Activated CD4-positive, alpha-beta memory T cell treated with anti-CD3 and anti-CD28 coated beads for 36 hours (primary cell): ENCODE results near the gene TOB1. TPM values are rescaled to one million over a fixed set of nuclear protein-coding genes. Genes with fewer than 3 reads are reported as not detected.
A peak's percentile ranks its signal among the peaks of the same experiment; 100 is the strongest.
"Not testable (repeated sequence)": the region's sequence is repeated elsewhere in the genome, so short reads cannot be mapped to it uniquely, and the experiment has no call there.

Experiments used
- CTCF ChIA-PET: fragments of 350-600 bp; sonication (Branson Sonifier 250); formaldehyde crosslinking; loops from one replicate; lab custom pipeline; 2021; ENCODE audit warnings: antibody characterized with exemption, inconsistent platforms; lab: Charles Lee
- POLR2A ChIA-PET: fragments of 350-600 bp; sonication (Branson Sonifier 250); formaldehyde crosslinking; loops from one replicate; lab custom pipeline; 2021; ENCODE audit warnings: antibody characterized with exemption; lab: Charles Lee
- DNase-seq: peaks from one replicate; pipeline ENCODE4 v3.0.0-alpha.2; 2020
- H3K27ac Mint-ChIP-seq: one replicate; pipeline ENCODE4 v1.8.0; 2021; ENCODE audit warnings: mixed read lengths
- H3K27me3 Mint-ChIP-seq: one replicate; pipeline ENCODE4 v1.8.0; 2021; ENCODE audit warnings: mixed read lengths
- H3K36me3 Mint-ChIP-seq: one replicate; pipeline ENCODE4 v1.8.0; 2021; ENCODE audit warnings: mixed read lengths
- H3K4me1 Mint-ChIP-seq: one replicate; pipeline ENCODE4 v1.8.0; 2021; ENCODE audit warnings: low read depth, mixed read lengths
- H3K4me3 Mint-ChIP-seq: one replicate; pipeline ENCODE4 v1.8.0; 2021; ENCODE audit warnings: mild to moderate bottlenecking, mixed read lengths
- H3K9me3 Mint-ChIP-seq: one replicate; pipeline ENCODE4 v1.8.0; 2021; ENCODE audit warnings: mixed read lengths
- intact Hi-C: fragments of 100-400 bp; cut with micrococcal nuclease; formaldehyde crosslinking; loops from one replicate; pipeline ENCODE4 v1.15.1; 2023
- total RNA-seq, 2 experiments: library from RNA; stranded (reverse); gene quantifications; one replicate each; pipeline ENCODE4 v1.2.3, GENCODE V29; 2021

Gene TOB1
- total RNA-seq, 2 experiments from 2014 or later: 42.3 to 44.1 TPM

- DNase-seq: no peak
- ChIA-PET POLR2A (no interaction called here), CTCF (no interaction called here)
- H3K9me3 Mint-ChIP-seq: peaks cover 4% of the 10 kb centered on the region
- no peak overlapping the region for H3K27ac Mint-ChIP-seq
- peaks cover 6% of the 10 kb centered on the region for H3K4me1 Mint-ChIP-seq
- H3K36me3 Mint-ChIP-seq: no peaks in the 10 kb centered on the region
- H3K27me3 Mint-ChIP-seq: no peaks in the 10 kb centered on the region
- H3K4me3 Mint-ChIP-seq: no peak overlapping the region
- intact Hi-C loops: no loop called here
Measured at GRCh38 chr17:50879086-50879485, 12.9 kb upstream of the TOB1 start.

GRCh38 chr17:50877838-50878237 lies 11.7 kb upstream of the TOB1 start:
- POLR2A ChIA-PET: no interaction called here
- DNase-seq: no peak
- H3K27ac Mint-ChIP-seq: no peak overlapping the region
- peaks cover 10% of the 10 kb centered on the region for H3K4me1 Mint-ChIP-seq
- intact Hi-C loops: no loop called here
- peaks cover 4% of the 10 kb centered on the region for H3K9me3 Mint-ChIP-seq
- CTCF ChIA-PET: no interaction called here
- no peaks in the 10 kb centered on the region for H3K36me3 Mint-ChIP-seq
- H3K27me3 Mint-ChIP-seq: no peaks in the 10 kb centered on the region
- no peak overlapping the region for H3K4me3 Mint-ChIP-seq

- intact Hi-C loops, H3K27me3 Mint-ChIP-seq, H3K27ac Mint-ChIP-seq, DNase-seq, H3K4me3 Mint-ChIP-seq, POLR2A ChIA-PET, H3K36me3 Mint-ChIP-seq, H3K9me3 Mint-ChIP-seq: not testable (repeated sequence)
- H3K4me1 Mint-ChIP-seq: peaks cover 16% of the 10 kb centered on the region
- CTCF ChIA-PET: interaction anchor here (0.8 to 1.0 kb wide), 2 partner anchors 10 to 25 kb away, joined by 3 read pairs; no protein-coding TSS in a partner anchor
Measured at GRCh38 chr17:50877042-50877441, 10.9 kb upstream of the TOB1 start.

GRCh38 chr17:50875074-50875473 lies 8.9 kb upstream of the TOB1 start:
- H3K4me1 Mint-ChIP-seq: peaks cover 24% of the 10 kb centered on the region
- peaks cover 3% of the 10 kb centered on the region for H3K9me3 Mint-ChIP-seq
- ChIA-PET CTCF (interaction anchor here (0.7 kb wide), 2 partner anchors 8 to 46 kb away, joined by 3 to 4 read pairs; no protein-coding TSS in a partner anchor), POLR2A (interaction anchor here (1.1 kb wide), 1 partner anchor 9 kb away, joined by 6 read pairs; the partner anchor contains the start of gene TOB1)
- H3K36me3 Mint-ChIP-seq: no peaks in the 10 kb centered on the region
- no peak overlapping the region for H3K27ac Mint-ChIP-seq
- no peak for DNase-seq
- H3K27me3 Mint-ChIP-seq: no peaks in the 10 kb centered on the region
- H3K4me3 Mint-ChIP-seq: no peak overlapping the region
- intact Hi-C loops: no loop called here

- POLR2A ChIA-PET: interaction anchor here (0.6 kb wide), 1 partner anchor 1981 kb away, joined by 4 read pairs; no protein-coding TSS in a partner anchor
- Mint-ChIP-seq H3K4me3 (no peak overlapping the region), H3K27me3 (no peaks in the 10 kb centered on the region), H3K36me3 (no peaks in the 10 kb centered on the region), H3K4me1 (peaks cover 37% of the 10 kb centered on the region), H3K9me3 (no peaks in the 10 kb centered on the region), H3K27ac (peak overlapping the region; percentile 21)
- CTCF ChIA-PET: interaction anchor here (0.7 to 1.3 kb wide), 4 partner anchors 11 to 77 kb away, joined by 3 to 4 read pairs (median 3); no protein-coding TSS in a partner anchor
- peak; percentile 79 for DNase-seq
- intact Hi-C loops: no loop called here
Measured at GRCh38 chr17:50872710-50873424, 6.7 kb upstream of the TOB1 start.

GRCh38 chr17:50871898-50872297 lies 5.7 kb upstream of the TOB1 start:
- Mint-ChIP-seq H3K4me3 (no peak overlapping the region), H3K9me3 (no peaks in the 10 kb centered on the region), H3K36me3 (no peaks in the 10 kb centered on the region), H3K27ac (peak overlapping the region; percentile 3), H3K4me1 (peaks cover 39% of the 10 kb centered on the region), H3K27me3 (no peaks in the 10 kb centered on the region)
- POLR2A ChIA-PET: interaction anchor here (0.6 kb wide), 1 partner anchor 103 kb away, joined by 3 read pairs; no protein-coding TSS in a partner anchor
- no peak for DNase-seq
- intact Hi-C loops: loop anchor here (1.0 kb wide), 1 partner anchor 38 kb away; no protein-coding TSS in a partner anchor
- CTCF ChIA-PET: interaction anchor here (0.9 to 1.3 kb wide), 2 partner anchors 37 to 78 kb away, joined by 3 to 4 read pairs; no protein-coding TSS in a partner anchor

GRCh38 chr17:50871364-50871763 lies 5.2 kb upstream of the TOB1 start:
- peak; percentile 50 for DNase-seq
- ChIA-PET POLR2A (no interaction called here), CTCF (interaction anchor here (1.6 kb wide), 1 partner anchor 18 kb away, joined by 5 read pairs; no protein-coding TSS in a partner anchor)
- Mint-ChIP-seq H3K9me3 (no peaks in the 10 kb centered on the region), H3K27me3 (no peaks in the 10 kb centered on the region), H3K4me3 (no peak overlapping the region), H3K27ac (peak overlapping the region; percentile 3), H3K4me1 (peaks cover 39% of the 10 kb centered on the region), H3K36me3 (no peaks in the 10 kb centered on the region)
- intact Hi-C loops: loop anchor here (1.0 kb wide), 1 partner anchor 39 kb away; no protein-coding TSS in a partner anchor

- no peaks in the 10 kb centered on the region for H3K9me3 Mint-ChIP-seq
- intact Hi-C loops: no loop called here
- POLR2A ChIA-PET: no interaction called here
- peaks cover 4% of the 10 kb centered on the region for H3K36me3 Mint-ChIP-seq
- CTCF ChIA-PET: no interaction called here
- peak overlapping the region; percentile 7 for H3K27ac Mint-ChIP-seq
- peak overlapping the region; percentile 93 for H3K4me3 Mint-ChIP-seq
- no peaks in the 10 kb centered on the region for H3K27me3 Mint-ChIP-seq
- DNase-seq: no peak
- H3K4me1 Mint-ChIP-seq: peaks cover 47% of the 10 kb centered on the region
Measured at GRCh38 chr17:50868602-50869001, 2.4 kb upstream of the TOB1 start.

GRCh38 chr17:50868140-50868438 lies 1.9 kb upstream of the TOB1 start:
- peaks cover 49% of the 10 kb centered on the region for H3K4me1 Mint-ChIP-seq
- DNase-seq: no peak
- no peaks in the 10 kb centered on the region for H3K27me3 Mint-ChIP-seq
- ChIA-PET CTCF (interaction anchor here (0.7 kb wide), 1 partner anchor 205 kb away, joined by 3 read pairs; no protein-coding TSS in a partner anchor), POLR2A (interaction anchor here (0.5 to 4.1 kb wide), 8 partner anchors 36 to 253 kb away, joined by 3 to 44 read pairs (median 26); partner anchors contain the start of gene SPAG9)
- H3K4me3 Mint-ChIP-seq: peak overlapping the region; percentile 93
- peaks cover 9% of the 10 kb centered on the region for H3K36me3 Mint-ChIP-seq
- peak overlapping the region; percentile 99 for H3K27ac Mint-ChIP-seq
- intact Hi-C loops: no loop called here
- H3K9me3 Mint-ChIP-seq: no peaks in the 10 kb centered on the region

- intact Hi-C loops: loop anchor here (1.0 to 2.0 kb wide), 6 partner anchors 19 to 393 kb away; partner anchors contain the start of genes MBTD1, NME1 and UTP18
- peaks cover 48% of the 10 kb centered on the region for H3K4me1 Mint-ChIP-seq
- ChIA-PET POLR2A (interaction anchor here (0.5 to 4.1 kb wide), 15 partner anchors 15 to 326 kb away, joined by 3 to 52 read pairs (median 12); partner anchors contain the start of genes NME1 and SPAG9), CTCF (interaction anchor here (0.7 to 9.4 kb wide), 6 partner anchors 9 to 286 kb away, joined by 3 to 153 read pairs (median 5); partner anchors contain the start of gene NME1)
- H3K36me3 Mint-ChIP-seq: peaks cover 13% of the 10 kb centered on the region
- peak overlapping the region; percentile 93 for H3K4me3 Mint-ChIP-seq
- no peaks in the 10 kb centered on the region for H3K9me3 Mint-ChIP-seq
- no peaks in the 10 kb centered on the region for H3K27me3 Mint-ChIP-seq
- peak; percentile 92 for DNase-seq
- peak overlapping the region; percentile 99 for H3K27ac Mint-ChIP-seq
Measured at GRCh38 chr17:50867363-50868139, 1.4 kb upstream of the TOB1 start.

- POLR2A ChIA-PET: interaction anchor here (0.6 to 4.1 kb wide), 19 partner anchors 9 to 325 kb away, joined by 3 to 52 read pairs (median 11); partner anchors contain the start of genes NME1 and SPAG9
- peaks cover 44% of the 10 kb centered on the region for H3K4me1 Mint-ChIP-seq
Measured at GRCh38 chr17:50866950-50867362, 802 bp upstream of the TOB1 start.

More at GRCh38 chr17:50866950-50867362, 802 bp upstream of the TOB1 start:
- Mint-ChIP-seq H3K36me3 (peaks cover 14% of the 10 kb centered on the region), H3K4me3 (peak overlapping the region; percentile 93), H3K9me3 (no peaks in the 10 kb centered on the region), H3K27me3 (no peaks in the 10 kb centered on the region), H3K27ac (peak overlapping the region; percentile 99)
- intact Hi-C loops: loop anchor here (1.0 to 2.0 kb wide), 7 partner anchors 20 to 394 kb away; partner anchors contain the start of genes MBTD1, NME1 and UTP18
- peak; percentile 76 for DNase-seq
- CTCF ChIA-PET: interaction anchor here (0.7 to 9.4 kb wide), 6 partner anchors 10 to 286 kb away, joined by 3 to 153 read pairs (median 6); partner anchors contain the start of gene NME1
